ENCODE data around the gene CNKSR3. TPM values are rescaled to one million over a fixed set of nuclear protein-coding genes. Genes with fewer than 3 reads are reported as not detected.

The CNKSR3 gene
- total RNA-seq, 2 donors from 2014 or later, result 5.9 to 8.0 TPM

DNA sequence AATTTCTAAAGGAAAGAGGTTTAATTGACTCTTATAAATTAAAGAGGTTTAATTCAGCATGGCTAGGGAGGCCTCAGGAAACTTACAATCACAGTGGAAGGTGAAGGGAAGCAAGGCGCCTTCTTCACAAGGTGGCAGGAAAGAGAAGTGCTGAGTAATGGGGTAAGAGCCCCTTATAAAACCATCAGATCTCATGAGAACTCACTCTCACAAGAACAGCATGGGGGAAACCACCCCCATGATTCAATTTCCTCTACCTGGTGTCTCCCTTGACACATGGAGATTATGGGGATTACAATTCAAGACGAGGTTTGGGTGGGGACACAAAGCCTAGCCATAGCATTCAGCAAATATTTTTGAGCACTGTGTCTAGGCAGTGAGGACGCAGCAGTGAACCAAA, 150.0 kb downstream of the CNKSR3 start:
- H3K4me3 ChIP-seq (ENCODE audit: low read length), result no peak overlapping the region
- DNase-seq, result no peak
- 93 to 100% methylated on average over 2 to 3 of the region's 3 CpGs for WGBS, 2 experiments (ENCODE audit: insufficient coverage in 1 of 2, insufficient read length in 1 of 2)
- Mint-ChIP-seq H3K36me3 (ENCODE audit: low read depth) (no peaks in the 10 kb centered on the region), H3K4me3 (no peak overlapping the region), H3K9me3 (no peaks in the 10 kb centered on the region), H3K27me3 (ENCODE audit: insufficient read depth) (no peaks in the 10 kb centered on the region), H3K27ac (no peak overlapping the region), H3K4me1 (no peaks in the 10 kb centered on the region)
- H3K4me1 ChIP-seq (ENCODE audit: control insufficient read depth, insufficient read depth, low read length), result no peaks in the 10 kb centered on the region
- TF ChIP-seq, protein P1, sequence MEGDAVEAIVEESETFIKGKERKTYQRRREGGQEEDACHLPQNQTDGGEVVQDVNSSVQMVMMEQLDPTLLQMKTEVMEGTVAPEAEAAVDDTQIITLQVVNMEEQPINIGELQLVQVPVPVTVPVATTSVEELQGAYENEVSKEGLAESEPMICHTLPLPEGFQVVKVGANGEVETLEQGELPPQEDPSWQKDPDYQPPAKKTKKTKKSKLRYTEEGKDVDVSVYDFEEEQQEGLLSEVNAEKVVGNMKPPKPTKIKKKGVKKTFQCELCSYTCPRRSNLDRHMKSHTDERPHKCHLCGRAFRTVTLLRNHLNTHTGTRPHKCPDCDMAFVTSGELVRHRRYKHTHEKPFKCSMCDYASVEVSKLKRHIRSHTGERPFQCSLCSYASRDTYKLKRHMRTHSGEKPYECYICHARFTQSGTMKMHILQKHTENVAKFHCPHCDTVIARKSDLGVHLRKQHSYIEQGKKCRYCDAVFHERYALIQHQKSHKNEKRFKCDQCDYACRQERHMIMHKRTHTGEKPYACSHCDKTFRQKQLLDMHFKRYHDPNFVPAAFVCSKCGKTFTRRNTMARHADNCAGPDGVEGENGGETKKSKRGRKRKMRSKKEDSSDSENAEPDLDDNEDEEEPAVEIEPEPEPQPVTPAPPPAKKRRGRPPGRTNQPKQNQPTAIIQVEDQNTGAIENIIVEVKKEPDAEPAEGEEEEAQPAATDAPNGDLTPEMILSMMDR (conservative IDR thresholded peaks at IDR 0.05), result no peak
- H3K27ac ChIP-seq (ENCODE audit: low read depth, low read length), result no peak overlapping the region
- no peaks in the 10 kb centered on the region for H3K36me3 ChIP-seq (ENCODE audit: control insufficient read depth, insufficient read depth, low read length)
- H3K27me3 ChIP-seq (ENCODE audit: control insufficient read depth, insufficient read depth, low read length, poor library complexity, severe bottlenecking), result no peaks in the 10 kb centered on the region
- no peak overlapping the region for H3K9ac ChIP-seq (ENCODE audit: extremely low read depth, low read length, poor library complexity, severe bottlenecking)
- H3K9me3 ChIP-seq (ENCODE audit: control insufficient read depth, low read length), result no peaks in the 10 kb centered on the region

DNA sequence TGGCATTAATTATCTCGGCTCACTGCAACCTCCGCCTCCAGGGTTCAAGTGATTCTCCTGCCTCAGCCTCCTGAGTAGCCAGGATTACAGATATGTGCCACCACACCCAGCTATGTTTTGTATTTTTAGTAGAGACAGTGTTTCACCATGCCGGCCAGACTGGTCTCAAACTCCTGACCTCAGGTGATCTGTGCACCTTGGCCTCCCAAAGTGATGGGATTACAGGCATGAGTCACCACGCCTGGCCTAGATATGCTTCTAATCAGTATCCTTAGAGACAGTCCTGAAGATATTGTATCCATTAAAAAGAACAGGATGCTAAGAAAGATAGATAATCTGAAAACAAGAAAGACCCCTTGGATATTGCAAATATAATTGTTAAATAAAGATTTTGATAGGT, 150.8 kb downstream of the CNKSR3 start:
- Histone ChIP-seq H3K27ac (ENCODE audit: low read depth, low read length) (no peak overlapping the region), H3K27me3 (ENCODE audit: control insufficient read depth, insufficient read depth, low read length, poor library complexity, severe bottlenecking) (no peaks in the 10 kb centered on the region), H3K4me3 (ENCODE audit: low read length) (no peak overlapping the region), H3K9ac (ENCODE audit: extremely low read depth, low read length, poor library complexity, severe bottlenecking) (no peak overlapping the region), H3K36me3 (ENCODE audit: control insufficient read depth, insufficient read depth, low read length) (no peaks in the 10 kb centered on the region), H3K9me3 (ENCODE audit: control insufficient read depth, low read length) (no peaks in the 10 kb centered on the region), H3K4me1 (ENCODE audit: control insufficient read depth, insufficient read depth, low read length) (no peaks in the 10 kb centered on the region)
- no peaks in the 10 kb centered on the region for H3K36me3 Mint-ChIP-seq (ENCODE audit: low read depth)
- no peak overlapping the region for H3K4me3 Mint-ChIP-seq
- TF ChIP-seq, protein P1 (conservative IDR thresholded peaks at IDR 0.05), result no peak
- DNase-seq, result no peak
- no peaks in the 10 kb centered on the region for H3K4me1 Mint-ChIP-seq
- WGBS, 2 experiments (ENCODE audit: insufficient coverage in 1 of 2, insufficient read length in 1 of 2), result 86 to 92% methylated on average over 1 to 4 of the region's 4 CpGs
- no peaks in the 10 kb centered on the region for H3K9me3 Mint-ChIP-seq
- no peak overlapping the region for H3K27ac Mint-ChIP-seq
- no peaks in the 10 kb centered on the region for H3K27me3 Mint-ChIP-seq (ENCODE audit: insufficient read depth)

DNA sequence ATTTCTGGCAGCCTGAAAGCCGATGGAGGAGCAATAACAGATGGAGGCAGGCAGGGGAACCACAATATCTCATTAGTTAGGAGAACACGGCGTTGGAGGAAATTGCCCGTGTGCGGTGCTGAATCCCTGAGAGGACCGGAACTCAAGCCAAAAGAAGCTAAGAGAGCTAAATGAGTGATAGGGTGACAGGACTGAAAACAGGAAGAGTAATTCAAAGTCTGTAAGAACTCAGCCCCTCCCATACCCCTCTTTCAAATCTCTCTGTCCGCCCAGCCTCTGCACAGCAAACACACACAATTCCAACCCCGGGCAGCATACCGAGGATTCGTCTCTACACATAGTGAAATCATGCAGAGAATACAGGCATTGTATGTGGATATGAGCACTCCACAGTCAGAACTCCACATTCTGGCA, 151.3 kb downstream of the CNKSR3 start:
- H3K9me3 ChIP-seq (ENCODE audit: control insufficient read depth, low read length), result no peaks in the 10 kb centered on the region
- Mint-ChIP-seq H3K36me3 (ENCODE audit: low read depth) (no peaks in the 10 kb centered on the region), H3K4me1 (no peaks in the 10 kb centered on the region), H3K9me3 (no peaks in the 10 kb centered on the region), H3K27me3 (ENCODE audit: insufficient read depth) (no peaks in the 10 kb centered on the region), H3K4me3 (no peak overlapping the region), H3K27ac (no peak overlapping the region)
- no peaks in the 10 kb centered on the region for H3K27me3 ChIP-seq (ENCODE audit: control insufficient read depth, insufficient read depth, low read length, poor library complexity, severe bottlenecking)
- H3K4me1 ChIP-seq (ENCODE audit: control insufficient read depth, insufficient read depth, low read length), result no peaks in the 10 kb centered on the region
- TF ChIP-seq, protein P1 (conservative IDR thresholded peaks at IDR 0.05), result no peak
- H3K27ac ChIP-seq (ENCODE audit: low read depth, low read length), result no peak overlapping the region
- no peaks in the 10 kb centered on the region for H3K36me3 ChIP-seq (ENCODE audit: control insufficient read depth, insufficient read depth, low read length)
- no peak overlapping the region for H3K4me3 ChIP-seq (ENCODE audit: low read length)
- no peak overlapping the region for H3K9ac ChIP-seq (ENCODE audit: extremely low read depth, low read length, poor library complexity, severe bottlenecking)
- no peak for DNase-seq
- WGBS, 2 experiments (ENCODE audit: insufficient coverage in 1 of 2, insufficient read length in 1 of 2), result 93 to 98% methylated on average over 7 to 10 of the region's 10 CpGs

All from endodermal cell (in vitro differentiated cells).